Right lobe of liver (tissue), 4 donors: ENCODE measurements around the gene SMIM43.

ENCODE experiments used
- POLR2A ChIP-seq: fragments of 450-650 bp; IDR thresholded peaks from one replicate; pipeline ENCODE4 v1.6.1; 2017; ENCODE audit warnings: antibody characterized with exemption, mild to moderate bottlenecking
- TF ChIP-seq, protein P1 (sequence below), 4 donors: fragments of 200-600 bp in 3 of 4; fragments of 450-650 bp in 1 of 4; IDR thresholded peaks; one replicate each; pipeline versions ENCODE4 v1.5.1 to v1.8.0; 2016 to 2022; ENCODE audit warnings: antibody characterized with exemption in 4 of 4, mild to moderate bottlenecking in 2 of 4
- donor health status: DM: no; HTN: no; CAD: no.
- donor health status: DM: no; HTN: no; CAD: no.
- donor health status: DM: no; HTN: yes; CAD: no.

DNA sequence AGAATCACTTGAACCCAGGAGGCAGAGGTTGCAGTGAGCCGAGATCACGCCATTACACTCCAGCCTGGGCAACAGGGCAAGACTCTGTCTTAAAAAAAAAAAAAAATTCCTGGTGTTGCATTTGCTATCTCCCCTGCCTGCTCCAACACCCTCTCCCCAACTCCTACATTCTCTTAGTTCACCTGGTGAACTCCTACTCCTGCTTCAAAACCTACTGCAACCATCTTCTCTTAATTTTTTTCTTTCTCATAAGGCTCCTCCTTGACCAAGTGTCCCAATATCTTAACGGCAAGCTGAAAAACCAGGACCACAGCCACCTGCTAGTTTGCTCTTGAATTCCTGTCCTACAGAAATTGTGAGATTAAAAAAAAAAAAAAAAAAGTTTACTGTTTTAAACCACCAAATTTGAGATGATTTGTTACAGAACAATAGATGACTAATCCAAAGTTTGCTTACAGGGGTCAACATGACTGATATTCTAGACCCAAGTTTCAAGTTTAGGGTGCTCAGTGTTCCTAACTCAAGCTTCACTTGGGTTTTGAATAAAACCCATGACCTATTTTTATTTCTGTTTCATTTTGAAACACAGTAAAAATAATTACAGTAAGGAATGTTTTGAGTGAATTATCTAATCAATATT lies 55.1 kb downstream of the SMIM43 start:
- TF ChIP-seq, protein P1, sequence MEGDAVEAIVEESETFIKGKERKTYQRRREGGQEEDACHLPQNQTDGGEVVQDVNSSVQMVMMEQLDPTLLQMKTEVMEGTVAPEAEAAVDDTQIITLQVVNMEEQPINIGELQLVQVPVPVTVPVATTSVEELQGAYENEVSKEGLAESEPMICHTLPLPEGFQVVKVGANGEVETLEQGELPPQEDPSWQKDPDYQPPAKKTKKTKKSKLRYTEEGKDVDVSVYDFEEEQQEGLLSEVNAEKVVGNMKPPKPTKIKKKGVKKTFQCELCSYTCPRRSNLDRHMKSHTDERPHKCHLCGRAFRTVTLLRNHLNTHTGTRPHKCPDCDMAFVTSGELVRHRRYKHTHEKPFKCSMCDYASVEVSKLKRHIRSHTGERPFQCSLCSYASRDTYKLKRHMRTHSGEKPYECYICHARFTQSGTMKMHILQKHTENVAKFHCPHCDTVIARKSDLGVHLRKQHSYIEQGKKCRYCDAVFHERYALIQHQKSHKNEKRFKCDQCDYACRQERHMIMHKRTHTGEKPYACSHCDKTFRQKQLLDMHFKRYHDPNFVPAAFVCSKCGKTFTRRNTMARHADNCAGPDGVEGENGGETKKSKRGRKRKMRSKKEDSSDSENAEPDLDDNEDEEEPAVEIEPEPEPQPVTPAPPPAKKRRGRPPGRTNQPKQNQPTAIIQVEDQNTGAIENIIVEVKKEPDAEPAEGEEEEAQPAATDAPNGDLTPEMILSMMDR (IDR thresholded peaks at IDR 0.05): no peak
- TF ChIP-seq POLR2A: no peak
